ENCODE data around the gene NOL3. TPM values are rescaled to one million over a fixed set of nuclear protein-coding genes. Genes with fewer than 3 reads are reported as not detected.

The NOL3 gene
- total RNA-seq, 1 experiment from 2014 or later = 5.6 TPM

DNA sequence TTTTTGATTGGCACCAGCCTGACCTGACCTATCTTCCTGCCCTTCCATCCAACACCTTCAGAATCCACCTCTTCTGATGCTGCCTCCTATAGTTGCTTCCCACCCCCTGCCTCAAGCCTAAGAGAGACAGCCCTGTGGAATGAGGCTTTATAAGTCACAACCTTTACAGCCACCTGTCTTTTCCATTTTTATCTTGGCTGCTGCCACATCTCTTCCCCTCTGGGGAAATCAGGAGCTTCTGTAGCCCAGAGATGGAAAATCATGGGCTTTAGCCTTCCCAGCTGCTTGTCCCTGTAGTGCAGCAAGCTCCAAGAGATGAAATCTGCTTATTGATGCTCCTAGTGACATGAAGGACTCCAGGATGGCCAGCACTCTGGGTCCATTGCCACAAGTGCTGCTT is 41.9 kb upstream of the NOL3 start:
- no peaks in the 10 kb centered on the region for H3K27me3 Mint-ChIP-seq (ENCODE audit: low read depth)
- H2AK5ac ChIP-seq (ENCODE audit: insufficient read length, low read length) = no peak overlapping the region
- H2BK15ac ChIP-seq (ENCODE audit: low read depth, low read length) = no peak overlapping the region
- H3K79me2 ChIP-seq (ENCODE audit: insufficient read depth, low read length) = no peaks in the 10 kb centered on the region
- no peak overlapping the region for H3K4me3 Mint-ChIP-seq
- H3K14ac ChIP-seq (ENCODE audit: insufficient read depth, low read length) = no peak overlapping the region
- H3K4ac ChIP-seq (ENCODE audit: low read depth, low read length) = no peak overlapping the region
- no peaks in the 10 kb centered on the region for H3K4me1 ChIP-seq (ENCODE audit: insufficient read depth, low read length)
- H2AFZ ChIP-seq (ENCODE audit: low read length) = no peak overlapping the region
- no peak overlapping the region for H4K8ac ChIP-seq (replicated peaks; ENCODE audit: insufficient read length, low read depth, low read length)
- H3K27me3 ChIP-seq (ENCODE audit: insufficient read depth, low read length) = no peaks in the 10 kb centered on the region
- no peak overlapping the region for H2BK12ac ChIP-seq (ENCODE audit: insufficient read length, low read depth, low read length)
- peaks cover 9 to 44% (median 32%) of the 10 kb centered on the region in 3 experiments for H3K36me3 Mint-ChIP-seq (ENCODE audit: insufficient read depth in 1 of 3, low read depth in 3 of 3)
- H2BK120ac ChIP-seq (ENCODE audit: low read depth, low read length, poor library complexity, severe bottlenecking) = no peak overlapping the region
- no peaks in the 10 kb centered on the region for H4K20me1 ChIP-seq (ENCODE audit: control insufficient read depth, insufficient read depth, insufficient read length)
- H3K27ac ChIP-seq (ENCODE audit: insufficient read length, low read depth, low read length) = no peak overlapping the region
- no peak overlapping the region for H3K9ac ChIP-seq (ENCODE audit: extremely low read depth, insufficient read length, low read length)
- no peak overlapping the region for H3K56ac ChIP-seq (ENCODE audit: insufficient read length, low read depth, low read length)
- H3T11ph ChIP-seq (ENCODE audit: low read length) = no peak overlapping the region
- H3K9me3 ChIP-seq (ENCODE audit: control insufficient read depth, low read depth, low read length) = no peaks in the 10 kb centered on the region
- no peak overlapping the region for H3K23ac ChIP-seq (ENCODE audit: insufficient read length, low read depth, low read length)
- no peaks in the 10 kb centered on the region for H3K23me2 ChIP-seq (ENCODE audit: insufficient read length, low read depth, low read length, poor library complexity, severe bottlenecking)
- no peak overlapping the region for H3K18ac ChIP-seq (ENCODE audit: insufficient read length, low read depth, low read length)
- H2BK5ac ChIP-seq (ENCODE audit: insufficient read length, low read length) = no peak overlapping the region
- TF ChIP-seq, protein P1, sequence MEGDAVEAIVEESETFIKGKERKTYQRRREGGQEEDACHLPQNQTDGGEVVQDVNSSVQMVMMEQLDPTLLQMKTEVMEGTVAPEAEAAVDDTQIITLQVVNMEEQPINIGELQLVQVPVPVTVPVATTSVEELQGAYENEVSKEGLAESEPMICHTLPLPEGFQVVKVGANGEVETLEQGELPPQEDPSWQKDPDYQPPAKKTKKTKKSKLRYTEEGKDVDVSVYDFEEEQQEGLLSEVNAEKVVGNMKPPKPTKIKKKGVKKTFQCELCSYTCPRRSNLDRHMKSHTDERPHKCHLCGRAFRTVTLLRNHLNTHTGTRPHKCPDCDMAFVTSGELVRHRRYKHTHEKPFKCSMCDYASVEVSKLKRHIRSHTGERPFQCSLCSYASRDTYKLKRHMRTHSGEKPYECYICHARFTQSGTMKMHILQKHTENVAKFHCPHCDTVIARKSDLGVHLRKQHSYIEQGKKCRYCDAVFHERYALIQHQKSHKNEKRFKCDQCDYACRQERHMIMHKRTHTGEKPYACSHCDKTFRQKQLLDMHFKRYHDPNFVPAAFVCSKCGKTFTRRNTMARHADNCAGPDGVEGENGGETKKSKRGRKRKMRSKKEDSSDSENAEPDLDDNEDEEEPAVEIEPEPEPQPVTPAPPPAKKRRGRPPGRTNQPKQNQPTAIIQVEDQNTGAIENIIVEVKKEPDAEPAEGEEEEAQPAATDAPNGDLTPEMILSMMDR (conservative IDR thresholded peaks at IDR 0.05) = no peak
- no peak for DNase-seq
- H3K4me1 Mint-ChIP-seq = no peaks in the 10 kb centered on the region
- no peak overlapping the region for H3K4me2 ChIP-seq (ENCODE audit: insufficient read depth, insufficient read length, low read length)
- H2BK20ac ChIP-seq (ENCODE audit: low read depth, low read length, poor library complexity, severe bottlenecking) = no peak overlapping the region
- no peak overlapping the region for H4K91ac ChIP-seq (ENCODE audit: insufficient read length, low read depth, low read length)
- H3K27ac Mint-ChIP-seq = no peak overlapping the region; a peak in 1 of 7 replicates
- H3K79me1 ChIP-seq (ENCODE audit: insufficient read depth, low read depth, low read length, poor library complexity, severe bottlenecking) = no peaks in the 10 kb centered on the region
- no peak overlapping the region for H4K5ac ChIP-seq (ENCODE audit: insufficient read length, low read depth, low read length)
- no peaks in the 10 kb centered on the region for H3K9me3 Mint-ChIP-seq
